Anterior cingulate cortex (tissue), 58 donors: ENCODE data around the gene BCAS4.
"Not testable (repeated sequence)": the region's sequence is repeated elsewhere in the genome, so short reads cannot be mapped to it uniquely, and the experiment has no call there.

ENCODE experiments used
- DNase-seq, 58 donors: peaks; one replicate each; lab custom pipeline; 2025; lab: John Stamatoyannopoulos, UW

BCAS4 gene

GRCh38 chr20:50769551-50770085 is 25.2 kb upstream of the BCAS4 start:
- DNase-seq: not testable (repeated sequence)

- not testable (repeated sequence) for DNase-seq
Measured at GRCh38 chr20:50771419-50772080, 23.3 kb upstream of the BCAS4 start.

GRCh38 chr20:50772420-50773185 is 22.3 kb upstream of the BCAS4 start:
- no peak for DNase-seq

GRCh38 chr20:50774515-50774914 is 20.3 kb upstream of the BCAS4 start:
- DNase-seq: no peak

GRCh38 chr20:50776122-50776817 is 18.6 kb upstream of the BCAS4 start:
- DNase-seq: no peak

- no peak for DNase-seq
Measured at GRCh38 chr20:50777373-50777772, 17.5 kb upstream of the BCAS4 start.

GRCh38 chr20:50778994-50779393 is 15.9 kb upstream of the BCAS4 start:
- not testable (repeated sequence) for DNase-seq

GRCh38 chr20:50783390-50783789 is 11.5 kb upstream of the BCAS4 start:
- DNase-seq: no peak

GRCh38 chr20:50783903-50784302 is 11.0 kb upstream of the BCAS4 start:
- no peak for DNase-seq

- no peak for DNase-seq
Measured at GRCh38 chr20:50784464-50784863, 10.4 kb upstream of the BCAS4 start.

- DNase-seq: no peak
Measured at GRCh38 chr20:50786703-50787102, 8.2 kb upstream of the BCAS4 start.

- no peak for DNase-seq
Measured at GRCh38 chr20:50787181-50787580, 7.7 kb upstream of the BCAS4 start.

GRCh38 chr20:50788045-50788991 is 6.5 kb upstream of the BCAS4 start:
- peak in 10 of 58 donors; percentile 1 to 37 (median 15) for DNase-seq

GRCh38 chr20:50789968-50790650 is 4.8 kb upstream of the BCAS4 start:
- DNase-seq: no peak

- DNase-seq: peak in 56 of 58 donors; percentile 28 to 89 (median 76)
Measured at GRCh38 chr20:50790651-50791277, 4.1 kb upstream of the BCAS4 start.

- peak in 10 of 58 donors; percentile 8 to 41 (median 20) for DNase-seq
Measured at GRCh38 chr20:50792708-50793574, 1.9 kb upstream of the BCAS4 start.

- not testable (repeated sequence) for DNase-seq
Measured at GRCh38 chr20:50793575-50794016, 1.3 kb upstream of the BCAS4 start.
